ENCODE data around the gene EPPIN.

Gene EPPIN

GRCh38 chr20:45506398-45506797 is 40.8 kb downstream of the EPPIN start:
- H3K9me3 ChIP-seq (ENCODE audit: severe bottlenecking): no peaks in the 10 kb centered on the region
- H3K4me3 ChIP-seq (ENCODE audit: low read depth, low read length): no peak overlapping the region
- no peak for DNase-seq
- no peak overlapping the region for H3K27ac ChIP-seq
- TF ChIP-seq CTCF (IDR thresholded peaks at IDR 0.05; ENCODE audit: low read depth, low read length): no peak
- H3K27me3 ChIP-seq (ENCODE audit: insufficient read depth, low read depth, severe bottlenecking): no peaks in the 10 kb centered on the region
- H3K36me3 ChIP-seq: no peaks in the 10 kb centered on the region

GRCh38 chr20:45503403-45503802 is 43.8 kb downstream of the EPPIN start:
- no peaks in the 10 kb centered on the region for H3K9me3 ChIP-seq (ENCODE audit: severe bottlenecking)
- H3K27ac ChIP-seq: no peak overlapping the region
- DNase-seq: no peak
- H3K27me3 ChIP-seq (ENCODE audit: insufficient read depth, low read depth, severe bottlenecking): no peaks in the 10 kb centered on the region
- TF ChIP-seq CTCF (IDR thresholded peaks at IDR 0.05; ENCODE audit: low read depth, low read length): no peak
- H3K4me3 ChIP-seq (ENCODE audit: low read depth, low read length): no peak overlapping the region
- no peaks in the 10 kb centered on the region for H3K36me3 ChIP-seq

- Histone ChIP-seq H3K4me3 (ENCODE audit: low read depth, low read length) (no peak overlapping the region), H3K27me3 (ENCODE audit: insufficient read depth, low read depth, severe bottlenecking) (no peaks in the 10 kb centered on the region), H3K9me3 (ENCODE audit: severe bottlenecking) (no peaks in the 10 kb centered on the region), H3K36me3 (no peaks in the 10 kb centered on the region), H3K27ac (no peak overlapping the region)
- DNase-seq: no peak
- no peak for TF ChIP-seq CTCF (IDR thresholded peaks at IDR 0.05; ENCODE audit: low read depth, low read length)
Measured at GRCh38 chr20:45502561-45502960, 44.6 kb downstream of the EPPIN start.

GRCh38 chr20:45501600-45501999 is 45.6 kb downstream of the EPPIN start:
- H3K27me3 ChIP-seq (ENCODE audit: insufficient read depth, low read depth, severe bottlenecking): no peaks in the 10 kb centered on the region
- no peak overlapping the region for H3K27ac ChIP-seq
- no peak overlapping the region for H3K4me3 ChIP-seq (ENCODE audit: low read depth, low read length)
- no peak for TF ChIP-seq CTCF (IDR thresholded peaks at IDR 0.05; ENCODE audit: low read depth, low read length)
- no peaks in the 10 kb centered on the region for H3K36me3 ChIP-seq
- H3K9me3 ChIP-seq (ENCODE audit: severe bottlenecking): no peaks in the 10 kb centered on the region
- no peak for DNase-seq

GRCh38 chr20:45500022-45500421 is 47.2 kb downstream of the EPPIN start:
- TF ChIP-seq CTCF (IDR thresholded peaks at IDR 0.05; ENCODE audit: low read depth, low read length): no peak
- H3K9me3 ChIP-seq (ENCODE audit: severe bottlenecking): no peaks in the 10 kb centered on the region
- H3K27me3 ChIP-seq (ENCODE audit: insufficient read depth, low read depth, severe bottlenecking): no peaks in the 10 kb centered on the region

GRCh38 chr20:45497971-45498494 is 49.2 kb downstream of the EPPIN start:
- Histone ChIP-seq H3K27me3 (ENCODE audit: insufficient read depth, low read depth, severe bottlenecking) (no peaks in the 10 kb centered on the region), H3K4me3 (ENCODE audit: low read depth, low read length) (no peak overlapping the region), H3K36me3 (no peaks in the 10 kb centered on the region), H3K27ac (no peak overlapping the region), H3K9me3 (ENCODE audit: severe bottlenecking) (no peaks in the 10 kb centered on the region)
- no peak for DNase-seq
- no peak for TF ChIP-seq CTCF (IDR thresholded peaks at IDR 0.05; ENCODE audit: low read depth, low read length)

More at GRCh38 chr20:45500022-45500421, 47.2 kb downstream of the EPPIN start:
- Histone ChIP-seq H3K4me3 (ENCODE audit: low read depth, low read length) (no peak overlapping the region), H3K36me3 (no peaks in the 10 kb centered on the region), H3K27ac (no peak overlapping the region)
- no peak for DNase-seq
